ENCODE results near the gene CDH16. TPM values are rescaled to one million over a fixed set of nuclear protein-coding genes. Genes with fewer than 3 reads are reported as not detected.
"Not testable (repeated sequence)": the region's sequence is repeated elsewhere in the genome, so short reads cannot be mapped to it uniquely, and the experiment has no call there.

Gene CDH16
- total and polyA plus RNA-seq, 3 experiments from 2014 or later = not detected

GRCh38 chr16:66937725-66938337 lies 19.1 kb upstream of the CDH16 start:
- Histone ChIP-seq H3K4me1 (ENCODE audit: insufficient read depth, low read length) (peaks cover 25% of the 10 kb centered on the region), H3K27ac (ENCODE audit: low read depth, low read length) (no peak overlapping the region), H3K9me3 (ENCODE audit: low read length) (no peaks in the 10 kb centered on the region), H3K27me3 (ENCODE audit: insufficient read depth, low read length, poor library complexity, severe bottlenecking) (no peaks in the 10 kb centered on the region), H3K4me3 (ENCODE audit: low read length) (no peak overlapping the region), H3K36me3 (ENCODE audit: insufficient read depth, low read length) (peaks cover 15% of the 10 kb centered on the region)
- Mint-ChIP-seq H3K36me3 (peaks cover 0 to 80% (median 11%) of the 10 kb centered on the region in 3 donors), H3K9me3 (no peaks in the 10 kb centered on the region), H3K4me3 (peak overlapping the region in 4 of 7 donors; percentile 5 to 71 (median 39)), H3K27me3 (peaks cover 0 to 3% of the 10 kb centered on the region in 2 donors), H3K4me1 (peaks cover 40 to 58% (median 40%) of the 10 kb centered on the region in 3 donors), H3K27ac (peak overlapping the region in 5 of 8 donors; percentile 40 to 80 (median 58))
- POLR2A ChIA-PET = no interaction called here
- no peak for DNase-seq
- CTCF ChIA-PET = interaction anchor here (1.0 kb wide), 1 partner anchor 10 kb away, joined by 3 read pairs; no protein-coding TSS in a partner anchor

- Mint-ChIP-seq H3K36me3 (peaks cover 0 to 80% (median 8%) of the 10 kb centered on the region in 3 donors), H3K9me3 (no peaks in the 10 kb centered on the region), H3K27me3 (peaks cover 0 to 3% of the 10 kb centered on the region in 2 donors), H3K4me1 (peaks cover 48 to 66% (median 48%) of the 10 kb centered on the region in 3 donors), H3K4me3 (peak overlapping the region; percentile 50 to 98 (median 71)), H3K27ac (peak overlapping the region in 7 of 8 donors; percentile 38 to 80 (median 76))
- Histone ChIP-seq H3K36me3 (ENCODE audit: insufficient read depth, low read length) (peaks cover 15% of the 10 kb centered on the region), H3K27me3 (ENCODE audit: insufficient read depth, low read length, poor library complexity, severe bottlenecking) (no peaks in the 10 kb centered on the region), H3K4me1 (ENCODE audit: insufficient read depth, low read length) (peaks cover 33% of the 10 kb centered on the region), H3K27ac (ENCODE audit: low read depth, low read length) (no peak overlapping the region), H3K4me3 (ENCODE audit: low read length) (no peak overlapping the region), H3K9me3 (ENCODE audit: low read length) (no peaks in the 10 kb centered on the region)
- no peak for DNase-seq
- ChIA-PET POLR2A (no interaction called here), CTCF (interaction anchor here (1.0 kb wide), 1 partner anchor 11 kb away, joined by 3 read pairs; no protein-coding TSS in a partner anchor)
Observed at GRCh38 chr16:66936889-66937554, 18.3 kb upstream of the CDH16 start.

- H3K27ac Mint-ChIP-seq = peak overlapping the region in 7 of 8 donors; percentile 4 to 82 (median 76)
Observed at GRCh38 chr16:66936462-66936861, 17.8 kb upstream of the CDH16 start.

GRCh38 chr16:66935314-66936011 lies 16.8 kb upstream of the CDH16 start, which contains the start of gene CES2:
TSS of gene CES2 (plus strand) at chr16:66935516. CDS start at chr16:66935636, 120 bp downstream.
- peak within 1 kb of the TSS; percentile 91 for H3K4me3 ChIP-seq (ENCODE audit: low read length)
- no peaks in the 10 kb centered on the region for H3K27me3 ChIP-seq (ENCODE audit: insufficient read depth, low read length, poor library complexity, severe bottlenecking)
- H3K4me3 Mint-ChIP-seq = peak within 1 kb of the TSS; percentile 97 to 99 (median 97)
- H3K9me3 ChIP-seq (ENCODE audit: low read length) = no peaks in the 10 kb centered on the region
- ChIA-PET POLR2A (no interaction called here), CTCF (no interaction called here)
- DNase-seq = no peak
- H3K36me3 ChIP-seq (ENCODE audit: insufficient read depth, low read length) = peaks cover 2% of the 10 kb centered on the region
- peaks cover 0 to 74% (median 9%) of the 10 kb centered on the region in 3 donors for H3K36me3 Mint-ChIP-seq
- H3K27me3 Mint-ChIP-seq = peaks cover 0 to 3% of the 10 kb centered on the region in 2 donors
- H3K27ac ChIP-seq (ENCODE audit: low read depth, low read length) = peak within 1 kb of the TSS; percentile 87
- H3K27ac Mint-ChIP-seq = peak within 1 kb of the TSS; percentile 95 to 99 (median 98)
- peaks cover 34% of the 10 kb centered on the region for H3K4me1 ChIP-seq (ENCODE audit: insufficient read depth, low read length)
- no peaks in the 10 kb centered on the region for H3K9me3 Mint-ChIP-seq
- peaks cover 51 to 71% (median 53%) of the 10 kb centered on the region in 3 donors for H3K4me1 Mint-ChIP-seq

More at GRCh38 chr16:66936462-66936861, 17.8 kb upstream of the CDH16 start:
- ChIA-PET POLR2A (no interaction called here), CTCF (no interaction called here)
- Mint-ChIP-seq H3K9me3 (no peaks in the 10 kb centered on the region), H3K4me1 (peaks cover 51 to 71% (median 53%) of the 10 kb centered on the region in 3 donors), H3K27me3 (peaks cover 0 to 3% of the 10 kb centered on the region in 2 donors), H3K36me3 (peaks cover 0 to 79% (median 9%) of the 10 kb centered on the region in 3 donors), H3K4me3 (peak overlapping the region; percentile 50 to 98 (median 71))
- H3K9me3 ChIP-seq (ENCODE audit: low read length) = no peaks in the 10 kb centered on the region
- no peak overlapping the region for H3K27ac ChIP-seq (ENCODE audit: low read depth, low read length)
- no peak for DNase-seq
- no peak overlapping the region for H3K4me3 ChIP-seq (ENCODE audit: low read length)
- H3K4me1 ChIP-seq (ENCODE audit: insufficient read depth, low read length) = peaks cover 34% of the 10 kb centered on the region
- no peaks in the 10 kb centered on the region for H3K27me3 ChIP-seq (ENCODE audit: insufficient read depth, low read length, poor library complexity, severe bottlenecking)
- H3K36me3 ChIP-seq (ENCODE audit: insufficient read depth, low read length) = peaks cover 12% of the 10 kb centered on the region

- CTCF ChIA-PET; H3K9me3 Mint-ChIP-seq; H3K27me3 ChIP-seq (ENCODE audit: insufficient read depth, low read length, poor library complexity, severe bottlenecking); DNase-seq; H3K36me3 ChIP-seq (ENCODE audit: insufficient read depth, low read length); H3K27me3 Mint-ChIP-seq; H3K9me3 ChIP-seq (ENCODE audit: low read length): not testable (repeated sequence)
- peak overlapping the region; percentile 95 to 99 (median 98) for H3K27ac Mint-ChIP-seq
- H3K4me1 Mint-ChIP-seq = peaks cover 51 to 71% (median 53%) of the 10 kb centered on the region in 3 donors
- H3K4me3 Mint-ChIP-seq = peak overlapping the region; percentile 97 to 99 (median 97)
- POLR2A ChIA-PET = interaction anchor here (1.0 kb wide), 1 partner anchor 9 kb away, joined by 4 read pairs; no protein-coding TSS in a partner anchor
- Histone ChIP-seq H3K4me1 (ENCODE audit: insufficient read depth, low read length) (peaks cover 34% of the 10 kb centered on the region), H3K27ac (ENCODE audit: low read depth, low read length) (peak overlapping the region; percentile 87), H3K4me3 (ENCODE audit: low read length) (peak overlapping the region; percentile 91)
- H3K36me3 Mint-ChIP-seq = peaks cover 0 to 68% (median 9%) of the 10 kb centered on the region in 3 donors
Observed at GRCh38 chr16:66934839-66935313, 16.2 kb upstream of the CDH16 start.

GRCh38 chr16:66934138-66934838 lies 15.6 kb upstream of the CDH16 start, which contains the start of gene CIAO2B:
TSS of gene CIAO2B (minus strand) at chr16:66934402. CDS start at chr16:66934364, 38 bp downstream.
- CTCF ChIA-PET = no interaction called here
- Mint-ChIP-seq H3K9me3 (no peaks in the 10 kb centered on the region), H3K27me3 (peaks cover 0 to 3% of the 10 kb centered on the region in 2 donors), H3K4me1 (peaks cover 51 to 71% (median 53%) of the 10 kb centered on the region in 3 donors), H3K27ac (peak within 1 kb of the TSS; percentile 95 to 99 (median 98)), H3K36me3 (peaks cover 0 to 63% (median 7%) of the 10 kb centered on the region in 3 donors), H3K4me3 (peak within 1 kb of the TSS; percentile 97 to 99 (median 97))
- peak within 1 kb of the TSS; percentile 87 for H3K27ac ChIP-seq (ENCODE audit: low read depth, low read length)
- peak within 1 kb of the TSS; percentile 91 for H3K4me3 ChIP-seq (ENCODE audit: low read length)
- no peaks in the 10 kb centered on the region for H3K27me3 ChIP-seq (ENCODE audit: insufficient read depth, low read length, poor library complexity, severe bottlenecking)
- H3K36me3 ChIP-seq (ENCODE audit: insufficient read depth, low read length) = no peaks in the 10 kb centered on the region
- peak; percentile 81 to 92 (median 89) for DNase-seq
- no peaks in the 10 kb centered on the region for H3K9me3 ChIP-seq (ENCODE audit: low read length)
- H3K4me1 ChIP-seq (ENCODE audit: insufficient read depth, low read length) = peaks cover 34% of the 10 kb centered on the region
- POLR2A ChIA-PET = interaction anchor here (1.0 to 1.6 kb wide), 2 partner anchors 9 to 104 kb away, joined by 4 to 5 read pairs; partner anchors contain the start of gene NAE1

GRCh38 chr16:66933776-66934137 lies 15.1 kb upstream of the CDH16 start:
- peak overlapping the region; percentile 97 to 99 (median 97) for H3K4me3 Mint-ChIP-seq
- H3K9me3 ChIP-seq (ENCODE audit: low read length) = no peaks in the 10 kb centered on the region
- peaks cover 51 to 67% (median 53%) of the 10 kb centered on the region in 3 donors for H3K4me1 Mint-ChIP-seq
- no peaks in the 10 kb centered on the region for H3K36me3 ChIP-seq (ENCODE audit: insufficient read depth, low read length)
- peak overlapping the region; percentile 87 for H3K27ac ChIP-seq (ENCODE audit: low read depth, low read length)
- ChIA-PET CTCF (interaction anchor here (1.1 kb wide), 1 partner anchor 19 kb away, joined by 4 read pairs; no protein-coding TSS in a partner anchor), POLR2A (interaction anchor here (1.6 kb wide), 1 partner anchor 103 kb away, joined by 5 read pairs; the partner anchor contains the start of gene NAE1)
- peaks cover 0 to 3% of the 10 kb centered on the region in 2 donors for H3K27me3 Mint-ChIP-seq
- H3K27ac Mint-ChIP-seq = peak overlapping the region; percentile 95 to 99 (median 98)
- peak overlapping the region; percentile 91 for H3K4me3 ChIP-seq (ENCODE audit: low read length)
- H3K9me3 Mint-ChIP-seq = no peaks in the 10 kb centered on the region
- no peaks in the 10 kb centered on the region for H3K27me3 ChIP-seq (ENCODE audit: insufficient read depth, low read length, poor library complexity, severe bottlenecking)
- DNase-seq = no peak
- H3K4me1 ChIP-seq (ENCODE audit: insufficient read depth, low read length) = peaks cover 34% of the 10 kb centered on the region
- H3K36me3 Mint-ChIP-seq = peaks cover 0 to 57% (median 7%) of the 10 kb centered on the region in 3 donors
